Measurements from ENCODE around the gene HDAC4. TPM values are rescaled to one million over a fixed set of nuclear protein-coding genes. Genes with fewer than 3 reads are reported as not detected.

HDAC4 gene
- polyA plus RNA-seq, 2 of the 4 experiments (the other 2 are of a cell fraction), result 8.6 to 10.4 TPM

DNA sequence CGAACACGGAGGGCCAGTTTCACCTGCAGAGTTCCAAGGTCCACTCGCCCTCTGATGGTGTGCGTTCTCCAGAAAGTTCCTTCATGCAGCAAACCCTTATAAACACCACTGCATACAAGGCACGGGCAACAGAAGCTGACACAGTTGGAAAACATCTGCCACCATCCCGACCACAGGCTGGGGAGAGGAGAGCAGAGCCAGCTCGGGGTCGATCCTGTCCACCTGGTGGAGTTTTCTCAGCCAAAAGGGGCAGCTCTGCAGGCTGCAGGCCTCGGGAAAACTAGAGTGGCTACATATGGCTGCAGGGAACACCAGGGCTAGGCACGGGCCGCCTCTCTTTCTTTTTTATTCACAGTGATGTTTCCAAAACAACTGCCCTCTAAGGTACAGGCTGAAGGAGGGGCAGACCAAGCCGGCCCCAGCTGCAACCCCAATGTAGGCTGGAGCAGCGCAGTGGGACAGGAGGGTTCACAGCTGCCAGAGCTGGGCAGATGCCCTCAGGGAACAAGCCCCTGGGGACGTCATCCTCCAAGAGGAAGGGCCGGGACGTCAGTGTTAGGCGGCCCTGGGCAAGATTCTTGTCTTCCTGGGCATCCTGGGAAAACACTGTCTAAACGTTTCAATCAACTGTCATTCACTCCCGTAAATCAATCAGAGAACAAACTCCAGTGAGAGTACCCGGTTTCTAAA is 278.3 kb downstream of the HDAC4 start:
- ChIA-PET CTCF (no interaction called here), POLR2A (no interaction called here)
- 86% methylated on average over 20 of the region's 20 CpGs for WGBS (ENCODE audit: missing lambda C conversion rate)
- DNase-seq (ENCODE audit: low read depth in 1 of 2, low spot score in 1 of 2) (no peak), ATAC-seq (no peak), FAIRE-seq (no peak)
- Histone ChIP-seq H3K27ac (no peak overlapping the region), H3K9me3 (no peaks in the 10 kb centered on the region), H3K4me2 (no peak overlapping the region), H3K4me3 (no peak overlapping the region), H3K4me1 (no peaks in the 10 kb centered on the region)
- TF ChIP-seq HOXB13 (CRISPR knock-in tag; IDR thresholded peaks at IDR 0.05; ENCODE audit: low read depth), result no peak
- no peak for TF ChIP-seq JUN (IDR thresholded peaks at IDR 0.05)
- TF ChIP-seq RCOR1 (IDR thresholded peaks at IDR 0.05; ENCODE audit: low read depth, low read length), result no peak
- no peak for TF ChIP-seq CBX2 (IDR thresholded peaks at IDR 0.05; ENCODE audit: borderline replicate concordance, low read depth)
- no peak for TF ChIP-seq MAZ (IDR thresholded peaks at IDR 0.05; ENCODE audit: borderline replicate concordance, low read depth, low read length)
- no peak for TF ChIP-seq RAD21 (conservative IDR thresholded peaks at IDR 0.05 in 1 of 2, IDR thresholded peaks at IDR 0.05 in 1 of 2)
- no peak for TF ChIP-seq HEYL (CRISPR knock-in tag; IDR thresholded peaks at IDR 0.05)
- no peak for TF ChIP-seq BCL3 (IDR thresholded peaks at IDR 0.05)
- TF ChIP-seq EHF (CRISPR knock-in tag; IDR thresholded peaks at IDR 0.05), result no peak
- TF ChIP-seq ESRRA (IDR thresholded peaks at IDR 0.05; ENCODE audit: borderline replicate concordance, low read length), result no peak
- no peak for TF ChIP-seq NPAS2 (CRISPR knock-in tag; IDR thresholded peaks at IDR 0.05; ENCODE audit: borderline replicate concordance)
- TF ChIP-seq TP53 (CRISPR knock-in tag; IDR thresholded peaks at IDR 0.05), result no peak
- TF ChIP-seq PBX3 (IDR thresholded peaks at IDR 0.05), result no peak
- TF ChIP-seq HDAC2 (IDR thresholded peaks at IDR 0.05), result no peak
- no peak for TF ChIP-seq SREBF2 (IDR thresholded peaks at IDR 0.05)
- TF ChIP-seq RNF2 (IDR thresholded peaks at IDR 0.05; ENCODE audit: borderline replicate concordance, low read depth), result no peak
- TF ChIP-seq, protein P1, sequence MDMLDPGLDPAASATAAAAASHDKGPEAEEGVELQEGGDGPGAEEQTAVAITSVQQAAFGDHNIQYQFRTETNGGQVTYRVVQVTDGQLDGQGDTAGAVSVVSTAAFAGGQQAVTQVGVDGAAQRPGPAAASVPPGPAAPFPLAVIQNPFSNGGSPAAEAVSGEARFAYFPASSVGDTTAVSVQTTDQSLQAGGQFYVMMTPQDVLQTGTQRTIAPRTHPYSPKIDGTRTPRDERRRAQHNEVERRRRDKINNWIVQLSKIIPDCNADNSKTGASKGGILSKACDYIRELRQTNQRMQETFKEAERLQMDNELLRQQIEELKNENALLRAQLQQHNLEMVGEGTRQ (IDR thresholded peaks at IDR 0.05), result no peak

DNA sequence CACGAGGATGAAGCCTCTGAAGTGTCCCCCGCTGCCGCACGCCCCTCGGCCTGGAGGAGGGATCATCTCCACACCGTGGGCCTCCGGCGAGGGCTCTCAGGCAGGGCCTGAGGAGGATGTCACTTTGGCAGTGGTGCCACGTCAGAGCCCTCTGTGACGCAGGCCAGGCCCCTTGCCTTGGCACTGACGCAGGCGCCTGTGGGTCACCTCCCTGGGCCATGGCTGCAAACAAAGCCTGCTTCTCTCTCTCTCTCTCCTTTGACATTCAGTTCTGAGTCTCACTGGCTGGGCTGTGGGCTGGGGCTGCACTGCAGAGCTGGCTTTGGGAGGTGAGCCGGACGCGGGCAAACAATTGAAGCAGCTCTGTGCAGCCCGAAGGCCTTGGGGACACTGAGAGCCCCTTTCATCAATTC is 279.2 kb downstream of the HDAC4 start:
- no peaks in the 10 kb centered on the region for H3K4me1 ChIP-seq
- no peak overlapping the region for H3K27ac ChIP-seq
- no peak for DNase-seq (ENCODE audit: low read depth in 1 of 2, low spot score in 1 of 2)
- 93% methylated on average over 12 of the region's 16 CpGs for WGBS (ENCODE audit: missing lambda C conversion rate)
- ATAC-seq, result no peak
- H3K4me2 ChIP-seq, result no peak overlapping the region
- POLR2A ChIA-PET, result no interaction called here
- TF ChIP-seq GATA3 (IDR thresholded peaks at IDR 0.05; ENCODE audit: borderline replicate concordance) (no peak), EHMT2 (IDR thresholded peaks at IDR 0.05; ENCODE audit: low read depth) (no peak)
- H3K4me3 ChIP-seq, result no peak overlapping the region
- FAIRE-seq, result no peak
- CTCF ChIA-PET, result no interaction called here
- H3K9me3 ChIP-seq, result no peaks in the 10 kb centered on the region

DNA sequence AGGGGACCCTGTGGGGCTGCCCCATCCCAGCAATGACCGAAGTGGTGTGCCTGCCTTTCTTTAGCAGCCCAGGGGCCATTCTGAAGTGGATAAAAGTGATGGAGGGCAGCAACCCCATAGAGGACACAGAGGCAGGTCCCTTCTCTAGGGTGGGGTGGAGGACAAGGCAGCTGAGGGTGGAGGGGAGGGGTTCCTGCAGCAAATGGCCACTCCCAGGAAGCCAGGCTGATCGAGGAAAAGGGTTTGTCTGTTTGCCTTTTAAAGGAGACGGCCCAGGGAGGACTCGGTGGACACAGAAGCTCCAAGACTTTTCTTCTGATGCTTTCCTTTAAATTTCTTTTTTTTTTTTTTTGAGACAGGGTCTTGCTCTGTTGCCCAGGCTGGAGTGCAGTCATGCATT is 280.2 kb downstream of the HDAC4 start:
- WGBS (ENCODE audit: missing lambda C conversion rate), result 73% methylated on average over 4 of the region's 4 CpGs
- H3K4me2 ChIP-seq, result no peak overlapping the region
- no peaks in the 10 kb centered on the region for H3K4me1 ChIP-seq
- ATAC-seq (no peak), DNase-seq (ENCODE audit: low read depth in 1 of 2, low spot score in 1 of 2) (no peak), FAIRE-seq (no peak)
- no peak for TF ChIP-seq FOSL2 (IDR thresholded peaks at IDR 0.05)
- TF ChIP-seq FOSL2 (CRISPR knock-in tag; IDR thresholded peaks at IDR 0.05), result no peak
- no peak for TF ChIP-seq CBX8 (IDR thresholded peaks at IDR 0.05)
- TF ChIP-seq CHD2 (IDR thresholded peaks at IDR 0.05; ENCODE audit: low read length, partially characterized antibody), result no peak
- TF ChIP-seq TFCP2L1 (CRISPR knock-in tag; IDR thresholded peaks at IDR 0.05), result no peak
- TF ChIP-seq ESRRA (IDR thresholded peaks at IDR 0.05; ENCODE audit: borderline replicate concordance, low read length), result no peak
- TF ChIP-seq EHF (CRISPR knock-in tag; IDR thresholded peaks at IDR 0.05), result no peak
- no peak for TF ChIP-seq RARB (CRISPR knock-in tag; IDR thresholded peaks at IDR 0.05)
- no peak for TF ChIP-seq HDAC2 (IDR thresholded peaks at IDR 0.05)
- no peak for TF ChIP-seq PHF8 (IDR thresholded peaks at IDR 0.05; ENCODE audit: borderline replicate concordance, low read depth)
- no peak for TF ChIP-seq HOXB5 (CRISPR knock-in tag; IDR thresholded peaks at IDR 0.05)
- TF ChIP-seq NR3C1 (IDR thresholded peaks at IDR 0.05), result no peak
- TF ChIP-seq BCL3 (IDR thresholded peaks at IDR 0.05), result no peak
- TF ChIP-seq EHMT2 (IDR thresholded peaks at IDR 0.05; ENCODE audit: low read depth), result no peak
- H3K9me3 ChIP-seq, result no peaks in the 10 kb centered on the region
- no peak overlapping the region for H3K4me3 ChIP-seq
- no peak overlapping the region for H3K27ac ChIP-seq
- POLR2A ChIA-PET, result no interaction called here
- CTCF ChIA-PET, result interaction anchor here (0.9 to 1.6 kb wide), 2 partner anchors 10 to 21 kb away, joined by 3 to 6 read pairs; no protein-coding TSS in a partner anchor

Data from A549 (cell line).